Skin epidermis (tissue), 12 donors: Measurements from ENCODE around the gene RNF10.
"Not testable (repeated sequence)": the region's sequence is repeated elsewhere in the genome, so short reads cannot be mapped to it uniquely, and the experiment has no call there.

Experiments used
- H3K27ac ChIP-seq, 21 experiments: fragments of 200-600 bp; sonication (generic) in 11 of 21; one replicate each; pipeline ENCODE4 v1.5.0; 2020; ENCODE audit warnings: mild to moderate bottlenecking in 3 of 21, inconsistent platforms in 2 of 21, moderate library complexity in 2 of 21
- H3K4me3 ChIP-seq, 7 experiments: fragments of 200-600 bp; sonication (generic) in 2 of 7; one replicate each; pipeline ENCODE4 v1.5.0; 2020; ENCODE audit warnings: inconsistent platforms in 2 of 7, mild to moderate bottlenecking in 2 of 7, moderate library complexity in 1 of 7

The RNF10 gene

DNA sequence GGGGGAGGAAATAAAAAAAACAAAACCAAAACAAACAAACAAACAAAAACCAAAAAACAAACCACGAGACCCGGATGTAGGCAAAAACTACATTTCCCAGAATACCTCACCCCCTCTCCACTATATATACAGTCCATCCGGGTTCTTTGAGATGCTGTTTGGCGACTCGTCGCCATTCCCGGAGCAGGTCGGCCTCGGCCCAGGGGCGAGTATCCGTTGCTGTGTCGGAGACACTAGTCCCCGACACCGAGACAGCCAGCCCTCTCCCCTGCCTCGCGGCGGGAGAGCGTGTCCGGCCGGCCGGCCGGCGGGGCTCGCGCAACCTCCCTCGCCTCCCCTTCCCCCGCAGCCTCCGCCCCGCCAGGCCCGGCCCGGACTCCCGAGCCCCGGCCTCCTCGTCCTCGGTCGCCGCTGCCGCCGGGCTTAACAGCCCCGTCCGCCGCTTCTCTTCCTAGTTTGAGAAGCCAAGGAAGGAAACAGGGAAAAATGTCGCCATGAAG is at the start of gene RNF10:
Gene RNF10 (plus strand): TSS at position 154 of the 500 bp plus-strand sequence. CDS start 456 bp downstream, outside the sequence.
- peak within 1 kb of the TSS; percentile 82 to 100 (median 96) for H3K27ac ChIP-seq
- H3K4me3 ChIP-seq: peak within 1 kb of the TSS; percentile 73 to 99 (median 92)

GRCh38 chr12:120485961-120486881 is 47.9 kb upstream of the RNF10 start:
- H3K27ac ChIP-seq: no peak overlapping the region
- no peak overlapping the region for H3K4me3 ChIP-seq

DNA sequence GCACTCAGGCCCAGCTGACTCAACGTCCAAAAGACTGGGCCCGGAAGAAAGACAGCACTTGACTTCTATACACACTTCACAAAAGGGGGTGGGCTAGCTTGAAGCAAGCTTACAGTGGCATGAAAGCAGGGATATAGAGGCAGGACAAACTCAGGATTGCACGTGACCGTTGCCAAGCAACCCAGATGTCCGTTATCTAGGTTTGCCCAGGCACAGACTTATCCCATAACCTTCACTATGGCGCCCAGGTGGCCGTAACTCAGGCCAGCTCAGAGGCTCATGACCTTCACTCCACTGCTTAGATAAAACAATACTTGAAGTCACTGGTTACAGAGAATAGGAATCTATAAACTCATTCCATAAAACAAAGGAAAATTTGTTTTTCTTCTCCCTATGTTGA is 46.6 kb upstream of the RNF10 start:
- not testable (repeated sequence) for H3K27ac ChIP-seq, H3K4me3 ChIP-seq

GRCh38 chr12:120488057-120488640 is 46.0 kb upstream of the RNF10 start:
- peak overlapping the region in 3 of 21 experiments; percentile 7 to 16 (median 16) for H3K27ac ChIP-seq

GRCh38 chr12:120489018-120489417 is 45.1 kb upstream of the RNF10 start:
- Histone ChIP-seq H3K27ac (peak overlapping the region in 3 of 21 experiments; percentile 1 to 4 (median 2)), H3K4me3 (no peak overlapping the region)

More at GRCh38 chr12:120488057-120488640, 46.0 kb upstream of the RNF10 start:
- no peak overlapping the region for H3K4me3 ChIP-seq

DNA sequence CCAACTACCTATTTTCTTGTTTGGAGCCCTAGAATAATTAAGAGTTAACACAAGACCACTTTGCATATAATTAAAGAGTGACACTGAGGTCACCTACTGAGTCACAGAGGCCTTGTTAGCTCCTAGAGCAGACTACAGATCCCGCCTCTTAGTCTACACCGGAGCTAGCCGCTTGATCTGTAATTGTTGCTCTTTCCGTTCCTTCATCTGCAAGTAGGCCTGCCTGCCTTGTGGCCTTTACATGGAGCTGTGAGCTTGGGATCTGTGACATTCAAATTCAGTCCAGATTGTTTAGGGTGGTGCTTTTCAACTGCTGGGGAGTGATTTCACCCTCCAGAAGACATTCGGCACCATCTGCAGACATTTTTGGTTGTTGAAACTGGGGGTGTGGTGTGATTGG is 43.8 kb upstream of the RNF10 start:
- Histone ChIP-seq H3K27ac (peak overlapping the region in 3 of 21 experiments; percentile 1 to 27 (median 20)), H3K4me3 (no peak overlapping the region)

- H3K4me3 ChIP-seq: no peak overlapping the region
- H3K27ac ChIP-seq: peak overlapping the region in 1 of 21 experiments; percentile 53
Measured at GRCh38 chr12:120490833-120491512, 43.2 kb upstream of the RNF10 start.

GRCh38 chr12:120495186-120495730 is 38.9 kb upstream of the RNF10 start:
- H3K27ac ChIP-seq: peak overlapping the region in 19 of 21 experiments; percentile 56 to 99 (median 94)
- peak overlapping the region; percentile 71 to 99 (median 90) for H3K4me3 ChIP-seq

DNA sequence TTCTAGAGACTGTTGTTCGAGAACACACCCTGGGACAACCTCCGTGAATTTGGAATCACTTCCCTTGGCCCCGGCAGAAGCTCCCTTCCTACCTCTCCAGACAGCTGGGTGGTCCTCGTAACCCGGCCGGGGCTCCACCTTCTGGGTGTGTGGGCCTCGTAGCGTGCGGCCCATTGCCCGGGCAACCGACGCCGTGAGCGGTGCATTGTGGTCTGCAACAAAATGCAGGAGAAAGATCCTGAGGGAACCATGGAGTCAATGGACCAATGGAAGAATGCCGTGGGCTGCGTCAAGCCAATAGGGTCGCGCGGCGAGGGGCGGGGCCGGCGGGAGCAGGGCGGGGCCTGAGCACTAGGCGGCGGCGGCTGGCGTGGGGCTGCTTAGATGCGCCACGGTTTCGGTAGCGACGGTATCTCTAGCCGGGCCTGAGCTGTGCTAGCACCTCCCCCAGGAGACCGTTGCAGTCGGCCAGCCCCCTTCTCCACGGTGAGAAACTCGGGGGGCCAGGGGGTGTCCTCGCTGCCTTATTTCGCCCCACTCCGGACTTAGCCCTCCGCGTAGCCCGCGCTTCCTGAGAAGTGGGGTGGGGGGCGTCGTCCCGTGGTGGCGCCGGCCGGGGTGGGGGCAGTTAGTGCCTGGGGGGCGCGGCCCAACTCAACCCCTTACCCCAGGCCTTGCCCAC is 38.3 kb upstream of the RNF10 start, which contains the start of gene DYNLL1:
Gene DYNLL1 (plus strand): TSS at position 383 of the 682 bp plus-strand sequence. CDS start 309 bp downstream, outside the sequence.
- peak within 1 kb of the TSS; percentile 76 to 99 (median 94) for H3K27ac ChIP-seq
- H3K4me3 ChIP-seq: peak within 1 kb of the TSS; percentile 71 to 99 (median 90)

- peak overlapping the region; percentile 71 to 99 (median 90) for H3K4me3 ChIP-seq
- peak overlapping the region; percentile 76 to 99 (median 94) for H3K27ac ChIP-seq
Measured at GRCh38 chr12:120496413-120497340, 37.5 kb upstream of the RNF10 start.

- H3K4me3 ChIP-seq: peak overlapping the region; percentile 71 to 99 (median 90)
- H3K27ac ChIP-seq: peak overlapping the region in 14 of 21 experiments; percentile 5 to 99 (median 96)
Measured at GRCh38 chr12:120497524-120498150, 36.5 kb upstream of the RNF10 start.

- Histone ChIP-seq H3K4me3 (no peak overlapping the region), H3K27ac (peak overlapping the region in 2 of 21 experiments; percentile 39 to 99)
Measured at GRCh38 chr12:120498870-120499515, 35.2 kb upstream of the RNF10 start.

DNA sequence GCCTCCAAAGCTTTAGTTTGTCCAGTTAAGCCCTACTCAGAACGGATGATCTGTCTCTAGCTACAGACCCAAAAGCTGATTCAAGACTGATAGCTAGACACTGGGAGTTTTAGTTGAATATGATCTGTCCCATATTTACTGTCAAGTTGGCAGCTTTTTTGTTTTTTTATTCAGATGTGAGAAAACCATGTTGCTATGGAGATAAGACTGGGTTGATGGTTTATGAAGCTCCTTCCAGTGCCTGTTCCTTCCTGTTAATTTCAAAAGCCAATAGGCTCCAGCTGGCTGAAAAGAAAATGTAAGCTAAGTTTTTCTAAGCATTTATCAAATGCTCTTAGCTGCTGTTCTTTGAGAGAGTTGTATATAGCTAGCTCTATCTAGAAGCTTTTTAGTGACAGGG is 33.6 kb upstream of the RNF10 start:
- Histone ChIP-seq H3K27ac (no peak overlapping the region), H3K4me3 (no peak overlapping the region)

- Histone ChIP-seq H3K4me3 (no peak overlapping the region), H3K27ac (no peak overlapping the region)
Measured at GRCh38 chr12:120504587-120504986, 29.6 kb upstream of the RNF10 start.

DNA sequence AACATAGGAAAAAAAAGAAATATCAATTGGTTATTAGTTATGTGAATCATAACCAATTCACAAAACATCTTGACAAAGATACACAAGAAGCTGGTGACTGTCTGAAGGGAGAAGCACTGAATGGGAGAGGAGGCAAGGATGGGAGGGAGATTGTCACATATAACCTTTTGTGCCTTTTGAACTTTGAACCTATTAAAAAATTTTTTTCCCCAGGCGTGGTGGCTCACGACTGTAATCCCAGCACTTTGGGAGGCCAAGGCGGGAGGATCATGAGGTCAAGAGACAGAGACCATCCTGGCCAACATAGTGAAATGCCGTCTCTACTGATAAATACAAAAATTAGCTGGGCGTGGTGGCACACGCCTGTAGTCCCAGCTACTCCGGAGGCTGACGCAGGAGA is 25.6 kb upstream of the RNF10 start:
- H3K4me3 ChIP-seq: no peak overlapping the region
- no peak overlapping the region for H3K27ac ChIP-seq

DNA sequence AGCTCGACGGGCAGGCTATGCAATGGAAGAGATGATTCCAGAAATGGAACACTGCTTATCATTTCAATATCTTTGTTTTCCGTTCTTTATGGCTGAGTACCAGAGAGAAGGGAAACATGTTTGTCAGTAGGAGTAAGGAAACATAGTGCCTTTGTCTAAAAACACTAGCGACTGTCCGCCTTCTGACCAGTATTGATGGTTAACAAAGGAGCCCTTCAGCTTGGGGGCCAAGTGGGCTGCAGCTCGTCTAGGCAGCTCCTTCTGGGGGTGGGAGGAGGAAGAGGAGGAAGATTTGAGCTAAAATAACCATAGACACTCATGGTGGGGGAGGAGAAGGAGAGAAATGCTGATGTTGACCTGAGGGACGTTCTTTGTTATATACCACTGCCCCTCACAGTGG is 20.2 kb upstream of the RNF10 start:
- no peak overlapping the region for H3K4me3 ChIP-seq
- no peak overlapping the region for H3K27ac ChIP-seq

DNA sequence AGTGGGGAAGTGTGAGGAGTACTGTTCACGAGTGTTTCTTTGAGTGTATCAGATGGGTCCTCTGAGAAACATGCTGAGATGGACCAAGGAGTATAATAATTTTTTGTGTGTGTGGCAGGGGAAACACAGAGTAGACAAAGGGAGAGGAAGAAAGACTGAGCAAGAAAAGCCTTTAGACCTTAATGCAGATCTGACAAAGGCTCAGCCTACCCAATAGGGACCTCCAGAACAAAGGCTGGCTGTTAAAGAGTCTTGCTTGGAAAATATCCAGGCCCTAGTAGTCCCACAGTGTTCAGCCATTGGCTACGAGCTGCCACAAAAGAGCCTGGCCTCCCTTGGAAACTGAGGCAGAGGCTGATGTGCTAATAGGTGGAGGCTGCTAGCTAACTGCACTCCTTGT is 18.7 kb upstream of the RNF10 start:
- Histone ChIP-seq H3K4me3 (no peak overlapping the region), H3K27ac (no peak overlapping the region)
